K562 (cell line): ENCODE data around the gene TCHH. TPM values are rescaled to one million over a fixed set of nuclear protein-coding genes. Genes with fewer than 3 reads are reported as not detected.
"Not testable (repeated sequence)": the region's sequence is repeated elsewhere in the genome, so short reads cannot be mapped to it uniquely, and the experiment has no call there.

Source experiments
- ATAC-seq: fragments of 200-7000 bp; cut with Tn5 transposase; 3 replicates; pipeline ENCODE4 v1.9.1; 2020; ENCODE audit warnings: moderate library complexity
- BruUV-seq: library from RNA; stranded (reverse); fragments of 400-500 nt; replicated peaks from 2 replicates; lab custom pipeline; 2021; lab: Mats Ljungman, UMichigan
- CTCF ChIA-PET: fragments of 300-600 bp; formaldehyde crosslinking; extraction: SDS; loops from one replicate; lab custom pipeline; 2021; ENCODE audit warnings: low intra/inter-chr PET ratio; lab: Yijun Ruan, JAX
- POLR2A ChIA-PET: fragments of 300-600, 350-650 bp; sonication (Branson Sonifier 250); formaldehyde crosslinking; extraction: SDS; loops from one replicate; lab custom pipeline; 2021; ENCODE audit warnings: antibody characterized with exemption, inconsistent platforms; lab: Yijun Ruan, JAX
- DNase-seq, 4 experiments: peaks; one replicate each; pipeline versions ENCODE4 v3.0.0 to v3.0.0-alpha.2; 2011 to 2018; ENCODE audit warnings: low spot score in 3 of 4, mixed read lengths in 3 of 4; ENCODE audit errors: extremely low read depth in 1 of 4
- FAIRE-seq: peaks from 2 replicates; lab custom pipeline; 2011; peaks lifted over from hg19 to GRCh38; lab: Jason Lieb, UNC
- H2AFZ ChIP-seq: 2 replicates; pipeline ENCODE4 v1.6.0; 2011; ENCODE audit warnings: low read depth, low read length, control low read depth, inconsistent platforms
- H3K27ac ChIP-seq: fragments of 200-600 bp; 3 replicates; pipeline ENCODE4 v1.8.0; 2011; ENCODE audit warnings: low read depth, mild to moderate bottlenecking, control low read depth, inconsistent platforms, low read length, moderate library complexity, mixed read lengths; ENCODE audit errors: extremely low read depth
- H3K27me3 ChIP-seq, 2 experiments: fragments of 300-600 bp in 1 of 2; 2 replicates in 1 of 2; 3 replicates in 1 of 2; pipeline versions ENCODE4 v1.6.0 to v1.8.0; 2011; ENCODE audit warnings: inconsistent platforms in 2 of 2, low read length in 2 of 2, mild to moderate bottlenecking in 1 of 2, mixed read lengths in 1 of 2, moderate library complexity in 1 of 2; ENCODE audit not compliant: control insufficient read depth in 2 of 2, insufficient read depth in 2 of 2
- H3K36me3 ChIP-seq: fragments of 300-600 bp; 3 replicates; pipeline ENCODE4 v1.8.0; 2011; ENCODE audit warnings: mild to moderate bottlenecking, low read length, inconsistent platforms; ENCODE audit not compliant: control insufficient read depth, insufficient read depth
- H3K4me1 ChIP-seq, 2 experiments: fragments of 200-600 bp in 1 of 2; replicated peaks in 1 of 2; 2 replicates in 1 of 2; 3 replicates in 1 of 2; pipeline versions ENCODE4 v1.5.1 to v1.8.0; 2011; ENCODE audit warnings: inconsistent platforms in 2 of 2, low read length in 2 of 2, mild to moderate bottlenecking in 1 of 2, mixed read lengths in 1 of 2, moderate library complexity in 1 of 2; ENCODE audit not compliant: control insufficient read depth in 2 of 2, insufficient read depth in 2 of 2
- H3K4me2 ChIP-seq: 2 replicates; pipeline ENCODE4 v1.6.1; 2011; ENCODE audit warnings: low read length, control low read depth, inconsistent platforms, mixed read lengths; ENCODE audit not compliant: insufficient read depth
- H3K4me3 ChIP-seq: fragments of 200-600 bp; sonication (generic), shearing (Covaris generic); 2 replicates; pipeline ENCODE4 v1.5.1; 2016; ENCODE audit warnings: control low read depth, inconsistent platforms
- H3K79me2 ChIP-seq: fragments of 200-600 bp; 3 replicates; pipeline ENCODE4 v1.8.0; 2011; ENCODE audit warnings: low read length, inconsistent platforms; ENCODE audit not compliant: control insufficient read depth, insufficient read depth
- H3K9ac ChIP-seq, 2 experiments: 2 replicates each; pipeline versions ENCODE4 v1.6.0 to v1.6.1; 2011; ENCODE audit warnings: low read depth in 2 of 2, low read length in 2 of 2, control low read depth in 1 of 2, inconsistent platforms in 1 of 2, mild to moderate bottlenecking in 1 of 2, mixed read lengths in 1 of 2; ENCODE audit not compliant: insufficient read depth in 1 of 2
- H3K9me1 ChIP-seq: one replicate; pipeline ENCODE4 v1.6.0; 2011; ENCODE audit warnings: inconsistent platforms, mild to moderate bottlenecking, low read length, moderate library complexity; ENCODE audit not compliant: control insufficient read depth, insufficient read depth
- H3K9me3 ChIP-seq: replicated peaks from 2 replicates; pipeline ENCODE4 v1.5.1; 2011; ENCODE audit warnings: low read depth, low read length, inconsistent platforms; ENCODE audit not compliant: control insufficient read depth, insufficient read depth
- H4K20me1 ChIP-seq: replicated peaks from 2 replicates; pipeline ENCODE4 v1.6.1; 2011; ENCODE audit warnings: low read length, inconsistent platforms, mixed read lengths; ENCODE audit not compliant: control insufficient read depth, insufficient read depth
- MAFF ChIP-seq: IDR thresholded peaks from 2 replicates; pipeline ENCODE4 v1.6.1; 2012; ENCODE audit warnings: low read length, improper control_type of control experiment
- WGBS: fragments of 100-300 bp; shearing (Covaris generic); methylation state at CpG from one replicate; pipeline ENCODE4 v1.1.6; 2016; ENCODE audit warnings: low coverage, mixed read lengths; ENCODE audit not compliant: insufficient coverage; ENCODE audit errors: missing lambda C conversion rate; 5-methylcytosine and 5-hydroxymethylcytosine counted together
- in situ Hi-C: fragments of 300-500 bp; cut with MboI; formaldehyde crosslinking; loops from 4 replicates; pipeline ENCODE4 v1.15.0; 2018; ENCODE audit warnings: inconsistent platforms, mixed read lengths
- intact Hi-C: fragments of 100-400 bp; cut with micrococcal nuclease; formaldehyde crosslinking; loops from 2 replicates; pipeline ENCODE4 v1.14.2; 2022
- polyA plus RNA-seq, 8 experiments: library from polyadenylated mRNA; depleted of rRNA in 4 of 8; stranded (reverse) in 5 of 8; unstranded in 3 of 8; fragments of >200 nt; fragmentation: Nextera tagmentation in 2 of 8; fragmentation: Illumina TruSeq in 1 of 8; extraction: Ambion mirVana in 2 of 8; extraction: Trizol in 1 of 8; gene quantifications; 2 replicates each; pipeline versions ENCODE4 v1.2.1 to v1.2.3, GENCODE V29; 2011 to 2014; ENCODE audit warnings: inconsistent platforms in 1 of 8, missing spikeins in 1 of 8
- total RNA-seq, 7 experiments: library from RNA; depleted of rRNA in 6 of 7; stranded (reverse); fragments of >200 nt in 6 of 7; fragmentation: Illumina TruSeq in 2 of 7; extraction: Trizol in 2 of 7; gene quantifications; 2 replicates each; pipeline versions ENCODE4 v1.2.1 to v1.2.3, GENCODE V29; 2011 to 2021; ENCODE audit warnings: low replicate concordance in 1 of 7
- TF ChIP-seq, protein P1 (sequence below): fragments of 250-450 bp; sonication (Bioruptor Pico); IDR thresholded peaks from 2 replicates; pipeline ENCODE4 v1.5.0; 2022; ENCODE audit warnings: mild to moderate bottlenecking

Gene TCHH
- total and polyA plus RNA-seq, 9 of the 15 experiments (the other 6 are each of a cell fraction or from before 2014, with no cell fraction given): not detected

DNA sequence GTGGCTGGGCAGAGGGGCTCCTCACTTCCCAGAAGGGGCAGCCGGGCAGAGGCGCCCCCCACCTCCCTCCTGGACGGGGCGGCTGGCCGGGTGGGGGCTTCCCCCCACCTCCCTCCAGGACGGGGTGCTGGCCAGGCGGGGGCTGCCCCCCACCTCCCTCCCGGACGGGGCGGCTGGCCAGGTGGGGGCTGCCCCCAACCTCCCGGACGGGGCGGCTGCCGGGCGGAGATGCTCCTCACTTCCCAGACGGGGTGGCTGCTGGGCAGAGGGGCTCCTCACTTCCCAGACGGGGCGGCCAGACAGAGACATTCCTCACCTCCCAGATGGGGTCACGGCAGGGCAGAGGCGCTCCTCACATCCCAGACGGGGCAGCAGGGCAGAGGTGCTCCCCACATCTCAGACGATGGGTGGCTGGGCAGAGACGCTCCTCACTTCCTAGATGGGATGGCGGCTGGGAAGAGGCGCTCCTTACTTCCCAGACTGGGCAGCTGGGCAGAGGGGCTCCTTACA is 29.5 kb upstream of the TCHH start:
- 3% methylated on average over 7 of the region's 25 CpGs for WGBS
- CTCF ChIA-PET, H3K27me3 ChIP-seq, ATAC-seq, H3K9ac ChIP-seq, H4K20me1 ChIP-seq, H2AFZ ChIP-seq, H3K4me1 ChIP-seq, H3K9me3 ChIP-seq, BruUV-seq, FAIRE-seq, DNase-seq, POLR2A ChIA-PET, in situ Hi-C loops, H3K9me1 ChIP-seq, H3K4me3 ChIP-seq, H3K4me2 ChIP-seq, H3K36me3 ChIP-seq, H3K27ac ChIP-seq, H3K79me2 ChIP-seq: not testable (repeated sequence)
- intact Hi-C loops: loop anchor here (5.0 kb wide), 1 partner anchor 92 kb away; no protein-coding TSS in a partner anchor

DNA sequence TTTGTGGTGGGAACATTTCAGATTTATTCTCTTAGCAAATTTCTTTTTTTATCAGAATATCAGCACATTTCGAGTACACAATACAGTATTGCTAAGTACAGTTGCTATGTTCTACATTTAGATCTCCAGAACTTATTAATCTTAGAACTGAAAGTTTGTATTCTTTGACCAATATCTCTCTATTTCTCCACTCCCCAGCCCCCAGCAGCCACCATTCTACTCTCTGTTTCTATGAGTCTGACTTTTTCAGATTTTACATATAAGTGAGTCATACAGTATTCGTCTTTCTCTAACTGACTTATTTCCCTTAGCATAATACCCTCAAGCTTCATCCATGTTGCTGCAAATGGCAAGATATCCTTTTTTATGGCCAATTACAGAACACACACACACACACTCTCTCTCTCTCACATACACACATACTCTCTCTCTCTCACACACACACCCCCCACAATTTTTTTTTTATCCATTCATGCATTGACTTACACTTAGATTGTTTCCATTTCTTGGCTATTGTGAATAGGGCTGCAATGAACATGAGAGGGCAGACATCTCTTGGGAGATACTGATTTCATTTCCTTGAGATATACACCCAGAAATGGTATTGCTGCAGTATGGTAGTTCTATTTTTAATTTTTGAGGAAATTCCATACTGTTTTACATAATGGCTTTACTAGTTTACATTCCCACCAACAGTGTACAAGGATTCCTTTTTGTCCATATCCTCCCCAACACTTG is 28.1 kb upstream of the TCHH start:
- Histone ChIP-seq H3K27me3 (no peaks in the 10 kb centered on the region), H2AFZ (no peak overlapping the region), H3K27ac (no peak overlapping the region), H3K79me2 (no peaks in the 10 kb centered on the region), H3K4me2 (no peak overlapping the region), H3K9me3 (no peaks in the 10 kb centered on the region), H4K20me1 (no peaks in the 10 kb centered on the region), H3K9me1 (no peaks in the 10 kb centered on the region), H3K4me3 (no peak overlapping the region), H3K4me1 (no peaks in the 10 kb centered on the region), H3K9ac (no peak overlapping the region), H3K36me3 (no peaks in the 10 kb centered on the region)
- CTCF ChIA-PET: no interaction called here
- intact Hi-C loops: loop anchor here (5.0 kb wide), 1 partner anchor 91 kb away; no protein-coding TSS in a partner anchor
- FAIRE-seq (no peak), DNase-seq (no peak), ATAC-seq (no peak)
- TF ChIP-seq, protein P1, sequence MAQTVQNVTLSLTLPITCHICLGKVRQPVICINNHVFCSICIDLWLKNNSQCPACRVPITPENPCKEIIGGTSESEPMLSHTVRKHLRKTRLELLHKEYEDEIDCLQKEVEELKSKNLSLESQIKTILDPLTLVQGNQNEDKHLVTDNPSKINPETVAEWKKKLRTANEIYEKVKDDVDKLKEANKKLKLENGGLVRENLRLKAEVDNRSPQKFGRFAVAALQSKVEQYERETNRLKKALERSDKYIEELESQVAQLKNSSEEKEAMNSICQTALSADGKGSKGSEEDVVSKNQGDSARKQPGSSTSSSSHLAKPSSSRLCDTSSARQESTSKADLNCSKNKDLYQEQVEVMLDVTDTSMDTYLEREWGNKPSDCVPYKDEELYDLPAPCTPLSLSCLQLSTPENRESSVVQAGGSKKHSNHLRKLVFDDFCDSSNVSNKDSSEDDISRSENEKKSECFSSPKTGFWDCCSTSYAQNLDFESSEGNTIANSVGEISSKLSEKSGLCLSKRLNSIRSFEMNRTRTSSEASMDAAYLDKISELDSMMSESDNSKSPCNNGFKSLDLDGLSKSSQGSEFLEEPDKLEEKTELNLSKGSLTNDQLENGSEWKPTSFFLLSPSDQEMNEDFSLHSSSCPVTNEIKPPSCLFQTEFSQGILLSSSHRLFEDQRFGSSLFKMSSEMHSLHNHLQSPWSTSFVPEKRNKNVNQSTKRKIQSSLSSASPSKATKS (CRISPR knock-in tag): no peak
- no peak for TF ChIP-seq MAFF
- POLR2A ChIA-PET: no interaction called here
- 0% methylated on average over 2 of the region's 2 CpGs for WGBS
- no TSS peak for BruUV-seq
- in situ Hi-C loops: no loop called here
